H1 (cell line): ENCODE results near the gene OAS3. TPM values are rescaled to one million over a fixed set of nuclear protein-coding genes. Genes with fewer than 3 reads are reported as not detected.

ENCODE experiments used
- CTCF ChIA-PET: fragments of 300-600 bp; sonication (Branson Sonifier 250); formaldehyde crosslinking; loops from one replicate; lab custom pipeline; 2021; ENCODE audit not compliant: partially characterized antibody; lab: Charles Lee
- POLR2A ChIA-PET: fragments of 300-600 bp; sonication (Branson Sonifier 250); formaldehyde crosslinking; loops from one replicate; lab custom pipeline; 2021; ENCODE audit warnings: inconsistent platforms; ENCODE audit not compliant: partially characterized antibody; lab: Charles Lee
- DNase-seq, 2 experiments: peaks; one replicate each; pipeline versions ENCODE4 v3.0.0 to v3.0.0-alpha.2; 2010 to 2022; ENCODE audit warnings: low spot score in 2 of 2, low read depth in 1 of 2, mixed read lengths in 1 of 2
- FAIRE-seq: peaks from 2 replicates; lab custom pipeline; 2011; peaks lifted over from hg19 to GRCh38; lab: Jason Lieb, UNC
- H2AFZ ChIP-seq: 2 replicates; pipeline ENCODE4 v1.8.1; 2012; ENCODE audit warnings: low read length, inconsistent platforms
- H2AK5ac ChIP-seq: 2 replicates; pipeline ENCODE4 v1.6.1; 2013; ENCODE audit warnings: low read depth, low read length
- H2BK120ac ChIP-seq: replicated peaks from 2 replicates; pipeline ENCODE3; 2013; ENCODE audit warnings: low read depth, low read length, inconsistent platforms
- H2BK12ac ChIP-seq: 2 replicates; pipeline ENCODE4 v1.6.1; 2013; ENCODE audit warnings: low read depth, low read length
- H2BK15ac ChIP-seq: 2 replicates; pipeline ENCODE4 v1.6.1; 2013; ENCODE audit warnings: low read length
- H2BK20ac ChIP-seq: 2 replicates; pipeline ENCODE4 v1.6.1; 2013; ENCODE audit warnings: low read length
- H2BK5ac ChIP-seq: 2 replicates; pipeline ENCODE4 v1.6.1; 2013; ENCODE audit warnings: low read depth, low read length
- H3K14ac ChIP-seq: 2 replicates; pipeline ENCODE4 v1.6.1; 2013; ENCODE audit warnings: inconsistent platforms; ENCODE audit not compliant: insufficient read length
- H3K18ac ChIP-seq: 2 replicates; pipeline ENCODE4 v1.6.1; 2013; ENCODE audit warnings: low read length; ENCODE audit errors: extremely low read depth
- H3K23ac ChIP-seq: 2 replicates; pipeline ENCODE4 v1.6.1; 2013; ENCODE audit warnings: inconsistent platforms; ENCODE audit not compliant: insufficient read length
- H3K23me2 ChIP-seq: 2 replicates; pipeline ENCODE4 v1.6.1; 2013; ENCODE audit warnings: low read depth, low read length
- H3K27ac ChIP-seq: 2 replicates; pipeline ENCODE4 v1.6.1; 2011; ENCODE audit warnings: low read depth, low read length, inconsistent platforms
- H3K27me3 ChIP-seq, 4 experiments: replicated peaks in 1 of 4; 1 replicate in 1 of 4; 2 replicates in 3 of 4; pipeline versions ENCODE4 v1.6.1 to v1.8.1; 2011 to 2013; ENCODE audit warnings: low read length in 3 of 4, mild to moderate bottlenecking in 3 of 4, inconsistent platforms in 2 of 4, mixed read lengths in 2 of 4, moderate library complexity in 1 of 4; ENCODE audit not compliant: control insufficient read depth in 3 of 4, insufficient read depth in 3 of 4; ENCODE audit errors: extremely low read depth in 1 of 4
- H3K36me3 ChIP-seq, 4 experiments: 2 replicates each; pipeline versions ENCODE4 v1.6.1 to v1.8.1; 2011 to 2013; ENCODE audit warnings: mild to moderate bottlenecking in 4 of 4, low read length in 3 of 4, moderate library complexity in 2 of 4, control low read depth in 1 of 4, inconsistent platforms in 1 of 4; ENCODE audit not compliant: insufficient read depth in 4 of 4, control insufficient read depth in 2 of 4
- H3K4ac ChIP-seq: replicated peaks from 2 replicates; pipeline ENCODE3; 2013; ENCODE audit warnings: low read length, low read depth, mixed read lengths, inconsistent platforms; ENCODE audit not compliant: insufficient read length
- H3K4me1 ChIP-seq, 4 experiments: replicated peaks in 1 of 4; 1 replicate in 1 of 4; 2 replicates in 3 of 4; pipeline versions ENCODE4 v1.6.1 to v1.8.1; 2011 to 2013; ENCODE audit warnings: low read length in 3 of 4, inconsistent platforms in 2 of 4, mixed read lengths in 1 of 4; ENCODE audit not compliant: insufficient read depth in 4 of 4, control insufficient read depth in 3 of 4
- H3K4me2 ChIP-seq, 2 experiments: 2 replicates each; pipeline versions ENCODE4 v1.6.1 to v1.8.1; 2011 to 2013; ENCODE audit warnings: low read depth in 2 of 2, low read length in 2 of 2, control low read depth in 1 of 2, inconsistent platforms in 1 of 2, mild to moderate bottlenecking in 1 of 2; ENCODE audit not compliant: insufficient read depth in 1 of 2
- H3K4me3 ChIP-seq, 4 experiments: fragments of 200-600, 300-600 bp in 1 of 4; sonication (generic), shearing (Covaris generic), sonication (Bioruptor Twin) in 1 of 4; 2 replicates each; pipeline versions ENCODE4 v1.5.1 to v1.8.1; 2011 to 2016; ENCODE audit warnings: low read length in 4 of 4, low read depth in 3 of 4, control low read depth in 2 of 4, inconsistent platforms in 2 of 4, mild to moderate bottlenecking in 2 of 4, mixed read lengths in 1 of 4, moderate library complexity in 1 of 4; ENCODE audit not compliant: insufficient read depth in 2 of 4; ENCODE audit errors: extremely low read depth in 1 of 4
- H3K56ac ChIP-seq: replicated peaks from 2 replicates; pipeline ENCODE3; 2013; ENCODE audit warnings: low read depth, mild to moderate bottlenecking, mixed read lengths, low read length, inconsistent platforms; ENCODE audit not compliant: insufficient read length
- H3K79me1 ChIP-seq: 2 replicates; pipeline ENCODE4 v1.6.1; 2013; ENCODE audit warnings: low read depth, low read length, control low read depth
- H3K79me2 ChIP-seq, 2 experiments: 2 replicates each; pipeline versions ENCODE4 v1.6.1 to v1.8.1; 2012 to 2013; ENCODE audit warnings: low read length in 2 of 2, mild to moderate bottlenecking in 2 of 2, inconsistent platforms in 1 of 2; ENCODE audit not compliant: insufficient read depth in 2 of 2, control insufficient read depth in 1 of 2
- H3K9ac ChIP-seq, 4 experiments: replicated peaks in 1 of 4; 1 replicate in 1 of 4; 2 replicates in 3 of 4; pipeline versions ENCODE4 v1.6.1 to v1.8.1; 2011 to 2013; ENCODE audit warnings: low read depth in 3 of 4, low read length in 3 of 4, control low read depth in 2 of 4, mild to moderate bottlenecking in 2 of 4, moderate library complexity in 2 of 4, inconsistent platforms in 1 of 4; ENCODE audit errors: extremely low read depth in 1 of 4
- H3K9me3 ChIP-seq, 2 experiments: 2 replicates each; pipeline versions ENCODE4 v1.6.1 to v1.8.1; 2012 to 2013; ENCODE audit warnings: mild to moderate bottlenecking in 2 of 2, moderate library complexity in 2 of 2, control low read depth in 1 of 2, inconsistent platforms in 1 of 2, low read depth in 1 of 2, low read length in 1 of 2, mixed read lengths in 1 of 2; ENCODE audit not compliant: insufficient read depth in 2 of 2
- H4K20me1 ChIP-seq, 2 experiments: replicated peaks in 1 of 2; 2 replicates each; pipeline versions ENCODE3 to v1.8.1; 2011 to 2013; ENCODE audit warnings: inconsistent platforms in 2 of 2, low read length in 2 of 2, mild to moderate bottlenecking in 1 of 2; ENCODE audit not compliant: insufficient read depth in 2 of 2, control insufficient read depth in 1 of 2
- H4K5ac ChIP-seq: 2 replicates; pipeline ENCODE4 v1.6.1; 2013; ENCODE audit warnings: low read length, low read depth, mixed read lengths, inconsistent platforms; ENCODE audit not compliant: insufficient read length
- H4K8ac ChIP-seq: 2 replicates; pipeline ENCODE4 v1.8.0; 2013; ENCODE audit warnings: mild to moderate bottlenecking, moderate library complexity, low read length, inconsistent platforms; ENCODE audit not compliant: insufficient read depth; ENCODE audit errors: extremely low read depth
- H4K91ac ChIP-seq: replicated peaks from 2 replicates; pipeline ENCODE3; 2013; ENCODE audit warnings: low read length, mixed read lengths, inconsistent platforms; ENCODE audit not compliant: insufficient read length
- CHD1 ChIP-seq: IDR thresholded peaks from 2 replicates; pipeline ENCODE4 v1.6.1; 2012; ENCODE audit warnings: low read depth, low read length, improper control_type of control experiment
- RNF2 ChIP-seq: fragments of 200-900, 300-1000 bp; sonication (generic); IDR thresholded peaks from 2 replicates; pipeline ENCODE4 v1.7.1; 2016; ENCODE audit warnings: borderline replicate concordance, low read depth, mild to moderate bottlenecking, antibody characterized with exemption, low read length; ENCODE audit not compliant: poor library complexity, severe bottlenecking; ENCODE audit errors: missing control alignments
- SIRT6 ChIP-seq: IDR thresholded peaks from one replicate; pipeline ENCODE4 v1.7.1; 2012; ENCODE audit warnings: low read length, inconsistent platforms
- YY1 ChIP-seq: IDR thresholded peaks from 2 replicates; pipeline ENCODE4 v1.6.1; 2011; ENCODE audit warnings: low read depth, mild to moderate bottlenecking, low read length
- WGBS, 2 experiments: shearing (Covaris generic) in 1 of 2; methylation state at CpG; one replicate each; pipeline versions ENCODE4 v1.1.6 to v1.1.7; 2013 to 2015; ENCODE audit warnings: low lambda C conversion rate in 2 of 2, mixed read lengths in 2 of 2, inconsistent platforms in 1 of 2, low coverage in 1 of 2, missing lambda C conversion rate in 1 of 2; ENCODE audit not compliant: insufficient replicate concordance in 2 of 2, insufficient coverage in 1 of 2, insufficient read length in 1 of 2; ENCODE audit errors: extremely low coverage in 1 of 2, missing lambda C conversion rate in 1 of 2; 5-methylcytosine and 5-hydroxymethylcytosine counted together
- polyA plus RNA-seq, 7 experiments: library from polyadenylated mRNA; depleted of rRNA in 3 of 7; stranded (reverse) in 5 of 7; unstranded in 2 of 7; fragments of >200 nt in 5 of 7; fragments of 200-250 nt in 2 of 7; gene quantifications; 1 replicate in 5 of 7; 2 replicates in 1 of 7; 4 replicates in 1 of 7; pipeline versions ENCODE4 v1.2.1 to v1.2.3, GENCODE V29; 2011 to 2013; ENCODE audit warnings: missing spikeins in 2 of 7, mixed read lengths in 2 of 7
- total RNA-seq: library from RNA; stranded (reverse); fragmentation: NEBNext Ultra II Directional; extraction: Animal tissue kit (Norgen Biotek cat#: 25700); gene quantifications from 2 replicates; pipeline ENCODE4 v1.2.1, GENCODE V29; 2021

The OAS3 gene
- total and polyA plus RNA-seq, 2 of the 8 experiments (the other 6 are each of a cell fraction or from before 2014, with no cell fraction given), result 0.73 to 3.7 TPM

- no peaks in the 10 kb centered on the region for H3K9me3 ChIP-seq
- H3K4me3 ChIP-seq, result no peak overlapping the region
- H2BK20ac ChIP-seq, result no peak overlapping the region
- H3K56ac ChIP-seq, result no peak overlapping the region
- no peak overlapping the region for H3K23ac ChIP-seq
- DNase-seq, result no peak
- no peak overlapping the region for H3K27ac ChIP-seq
- no peaks in the 10 kb centered on the region for H3K36me3 ChIP-seq
- no peak overlapping the region for H4K5ac ChIP-seq
- H2AFZ ChIP-seq, result no peak overlapping the region
- H2BK120ac ChIP-seq, result no peak overlapping the region
- H3K79me2 ChIP-seq, result no peaks in the 10 kb centered on the region
- no peak overlapping the region for H2AK5ac ChIP-seq
- no peak overlapping the region for H3K4me2 ChIP-seq
- H3K4ac ChIP-seq, result no peak overlapping the region
- no peak overlapping the region for H3K9ac ChIP-seq
- H3K18ac ChIP-seq, result no peak overlapping the region
- TF ChIP-seq CHD1 (no peak), SIRT6 (no peak), YY1 (no peak), RNF2 (no peak)
- no peak overlapping the region for H2BK15ac ChIP-seq
- POLR2A ChIA-PET, result no interaction called here
- no peak overlapping the region for H4K8ac ChIP-seq
- peaks cover 0 to 5% (median 2%) of the 10 kb centered on the region in 4 experiments; a peak in 4 of 7 replicates for H3K4me1 ChIP-seq
- FAIRE-seq, result no peak
- H3K23me2 ChIP-seq, result no peaks in the 10 kb centered on the region; the same call in 1 of the 2 replicates
- H4K20me1 ChIP-seq, result no peaks in the 10 kb centered on the region
- peaks cover 0 to 15% (median 10%) of the 10 kb centered on the region in 4 experiments; a peak in 6 of 7 replicates for H3K27me3 ChIP-seq
- WGBS, 2 experiments, result 97% methylated on average over 2 of the region's 2 CpGs; no CpG with 5 or more reads in 1 of the 2 experiments
- H2BK12ac ChIP-seq, result no peak overlapping the region
- no peak overlapping the region for H3K14ac ChIP-seq
- no peak overlapping the region for H4K91ac ChIP-seq
- no peaks in the 10 kb centered on the region for H3K79me1 ChIP-seq
- H2BK5ac ChIP-seq, result no peak overlapping the region
- CTCF ChIA-PET, result interaction anchor here (0.7 to 1.2 kb wide), 2 partner anchors 14 to 113 kb away, joined by 3 read pairs; no protein-coding TSS in a partner anchor
Observed at GRCh38 chr12:112936927-112937326, 1.3 kb upstream of the OAS3 start.
